Measurements from ENCODE around the gene TSSC4.

The TSSC4 gene

GRCh38 chr11:2401436-2401984 is 960 bp downstream of the TSSC4 start:
- Histone ChIP-seq H3K27ac (ENCODE audit: insufficient read depth, low read depth, low read length, poor library complexity, severe bottlenecking) (no peak overlapping the region), H3K4me3 (ENCODE audit: insufficient read depth, low read depth, low read length) (peak overlapping the region; percentile 97), H3K9me3 (ENCODE audit: control insufficient read depth, low read length) (no peaks in the 10 kb centered on the region), H3K36me3 (ENCODE audit: control insufficient read depth, insufficient read depth, low read length) (peaks cover 19% of the 10 kb centered on the region), H3K27me3 (ENCODE audit: control insufficient read depth, insufficient read depth, low read length, poor library complexity, severe bottlenecking) (no peaks in the 10 kb centered on the region), H3K4me1 (ENCODE audit: control insufficient read depth, insufficient read depth, low read length) (peaks cover 12% of the 10 kb centered on the region)
- WGBS, 2 experiments: 59 to 62% methylated on average over 12 of the region's 12 CpGs

- Histone ChIP-seq H3K9me3 (ENCODE audit: control insufficient read depth, low read length) (no peaks in the 10 kb centered on the region), H3K27ac (ENCODE audit: insufficient read depth, low read depth, low read length, poor library complexity, severe bottlenecking) (no peak overlapping the region), H3K36me3 (ENCODE audit: control insufficient read depth, insufficient read depth, low read length) (peaks cover 14% of the 10 kb centered on the region), H3K27me3 (ENCODE audit: control insufficient read depth, insufficient read depth, low read length, poor library complexity, severe bottlenecking) (no peaks in the 10 kb centered on the region), H3K4me3 (ENCODE audit: insufficient read depth, low read depth, low read length) (peak overlapping the region; percentile 97), H3K4me1 (ENCODE audit: control insufficient read depth, insufficient read depth, low read length) (peaks cover 12% of the 10 kb centered on the region)
- 97 to 98% methylated on average over 13 of the region's 13 CpGs for WGBS, 2 experiments
These were observed 1.6 kb downstream of the TSSC4 start for GRCh38 chr11:2402106-2402505.

- H3K27ac ChIP-seq (ENCODE audit: insufficient read depth, low read depth, low read length, poor library complexity, severe bottlenecking): no peak overlapping the region
- H3K9me3 ChIP-seq (ENCODE audit: control insufficient read depth, low read length): no peaks in the 10 kb centered on the region
- H3K4me3 ChIP-seq (ENCODE audit: insufficient read depth, low read depth, low read length): no peak overlapping the region
- no peaks in the 10 kb centered on the region for H3K27me3 ChIP-seq (ENCODE audit: control insufficient read depth, insufficient read depth, low read length, poor library complexity, severe bottlenecking)
- 94 to 95% methylated on average over 31 of the region's 31 CpGs for WGBS, 2 experiments
- peaks cover 12% of the 10 kb centered on the region for H3K4me1 ChIP-seq (ENCODE audit: control insufficient read depth, insufficient read depth, low read length)
- peaks cover 14% of the 10 kb centered on the region for H3K36me3 ChIP-seq (ENCODE audit: control insufficient read depth, insufficient read depth, low read length)
These were observed 2.5 kb downstream of the TSSC4 start for GRCh38 chr11:2402890-2403645.

GRCh38 chr11:2404735-2405196 is 4.2 kb downstream of the TSSC4 start:
- no peak overlapping the region for H3K27ac ChIP-seq (ENCODE audit: insufficient read depth, low read depth, low read length, poor library complexity, severe bottlenecking)
- peaks cover 14% of the 10 kb centered on the region for H3K36me3 ChIP-seq (ENCODE audit: control insufficient read depth, insufficient read depth, low read length)
- H3K4me3 ChIP-seq (ENCODE audit: insufficient read depth, low read depth, low read length): no peak overlapping the region
- WGBS, 2 experiments: 87 to 91% methylated on average over 12 of the region's 12 CpGs
- H3K27me3 ChIP-seq (ENCODE audit: control insufficient read depth, insufficient read depth, low read length, poor library complexity, severe bottlenecking): no peaks in the 10 kb centered on the region
- no peaks in the 10 kb centered on the region for H3K9me3 ChIP-seq (ENCODE audit: control insufficient read depth, low read length)
- peaks cover 7% of the 10 kb centered on the region for H3K4me1 ChIP-seq (ENCODE audit: control insufficient read depth, insufficient read depth, low read length)

- WGBS, 2 experiments: 90 to 91% methylated on average over 14 of the region's 14 CpGs
- H3K9me3 ChIP-seq (ENCODE audit: control insufficient read depth, low read length): no peaks in the 10 kb centered on the region
- no peak overlapping the region for H3K27ac ChIP-seq (ENCODE audit: insufficient read depth, low read depth, low read length, poor library complexity, severe bottlenecking)
- H3K27me3 ChIP-seq (ENCODE audit: control insufficient read depth, insufficient read depth, low read length, poor library complexity, severe bottlenecking): no peaks in the 10 kb centered on the region
- peaks cover 14% of the 10 kb centered on the region for H3K36me3 ChIP-seq (ENCODE audit: control insufficient read depth, insufficient read depth, low read length)
- peaks cover 5% of the 10 kb centered on the region for H3K4me1 ChIP-seq (ENCODE audit: control insufficient read depth, insufficient read depth, low read length)
- H3K4me3 ChIP-seq (ENCODE audit: insufficient read depth, low read depth, low read length): no peak overlapping the region
These were observed 5.9 kb downstream of the TSSC4 start for GRCh38 chr11:2406451-2406850.

GRCh38 chr11:2406878-2407410 is 6.4 kb downstream of the TSSC4 start:
- 87 to 89% methylated on average over 24 of the region's 24 CpGs for WGBS, 2 experiments
- Histone ChIP-seq H3K27ac (ENCODE audit: insufficient read depth, low read depth, low read length, poor library complexity, severe bottlenecking) (no peak overlapping the region), H3K36me3 (ENCODE audit: control insufficient read depth, insufficient read depth, low read length) (peaks cover 14% of the 10 kb centered on the region), H3K4me3 (ENCODE audit: insufficient read depth, low read depth, low read length) (no peak overlapping the region), H3K27me3 (ENCODE audit: control insufficient read depth, insufficient read depth, low read length, poor library complexity, severe bottlenecking) (no peaks in the 10 kb centered on the region), H3K4me1 (ENCODE audit: control insufficient read depth, insufficient read depth, low read length) (peaks cover under 1% of the 10 kb centered on the region), H3K9me3 (ENCODE audit: control insufficient read depth, low read length) (no peaks in the 10 kb centered on the region)

GRCh38 chr11:2408671-2409070 is 8.1 kb downstream of the TSSC4 start:
- H3K27me3 ChIP-seq (ENCODE audit: control insufficient read depth, insufficient read depth, low read length, poor library complexity, severe bottlenecking): no peaks in the 10 kb centered on the region
- H3K36me3 ChIP-seq (ENCODE audit: control insufficient read depth, insufficient read depth, low read length): peaks cover under 1% of the 10 kb centered on the region
- no peak overlapping the region for H3K4me3 ChIP-seq (ENCODE audit: insufficient read depth, low read depth, low read length)
- H3K4me1 ChIP-seq (ENCODE audit: control insufficient read depth, insufficient read depth, low read length): no peaks in the 10 kb centered on the region
- WGBS, 2 experiments: 92% methylated on average over 11 of the region's 11 CpGs
- H3K27ac ChIP-seq (ENCODE audit: insufficient read depth, low read depth, low read length, poor library complexity, severe bottlenecking): no peak overlapping the region
- no peaks in the 10 kb centered on the region for H3K9me3 ChIP-seq (ENCODE audit: control insufficient read depth, low read length)

- Histone ChIP-seq H3K9me3 (ENCODE audit: control insufficient read depth, low read length) (no peaks in the 10 kb centered on the region), H3K4me1 (ENCODE audit: control insufficient read depth, insufficient read depth, low read length) (no peaks in the 10 kb centered on the region), H3K27me3 (ENCODE audit: control insufficient read depth, insufficient read depth, low read length, poor library complexity, severe bottlenecking) (no peaks in the 10 kb centered on the region), H3K27ac (ENCODE audit: insufficient read depth, low read depth, low read length, poor library complexity, severe bottlenecking) (no peak overlapping the region), H3K4me3 (ENCODE audit: insufficient read depth, low read depth, low read length) (no peak overlapping the region), H3K36me3 (ENCODE audit: control insufficient read depth, insufficient read depth, low read length) (no peaks in the 10 kb centered on the region)
- 87 to 91% methylated on average over 16 of the region's 16 CpGs for WGBS, 2 experiments
These were observed 8.6 kb downstream of the TSSC4 start for GRCh38 chr11:2409126-2409525.

- Histone ChIP-seq H3K27ac (ENCODE audit: insufficient read depth, low read depth, low read length, poor library complexity, severe bottlenecking) (no peak overlapping the region), H3K27me3 (ENCODE audit: control insufficient read depth, insufficient read depth, low read length, poor library complexity, severe bottlenecking) (no peaks in the 10 kb centered on the region), H3K36me3 (ENCODE audit: control insufficient read depth, insufficient read depth, low read length) (no peaks in the 10 kb centered on the region), H3K4me1 (ENCODE audit: control insufficient read depth, insufficient read depth, low read length) (no peaks in the 10 kb centered on the region), H3K9me3 (ENCODE audit: control insufficient read depth, low read length) (no peaks in the 10 kb centered on the region), H3K4me3 (ENCODE audit: insufficient read depth, low read depth, low read length) (no peak overlapping the region)
- WGBS, 2 experiments: 87 to 89% methylated on average over 42 of the region's 42 CpGs
These were observed 9.3 kb downstream of the TSSC4 start for GRCh38 chr11:2409611-2410468.

GRCh38 chr11:2410616-2411015 is 10.1 kb downstream of the TSSC4 start:
- Histone ChIP-seq H3K4me3 (ENCODE audit: insufficient read depth, low read depth, low read length) (no peak overlapping the region), H3K36me3 (ENCODE audit: control insufficient read depth, insufficient read depth, low read length) (no peaks in the 10 kb centered on the region), H3K9me3 (ENCODE audit: control insufficient read depth, low read length) (no peaks in the 10 kb centered on the region), H3K4me1 (ENCODE audit: control insufficient read depth, insufficient read depth, low read length) (no peaks in the 10 kb centered on the region), H3K27ac (ENCODE audit: insufficient read depth, low read depth, low read length, poor library complexity, severe bottlenecking) (no peak overlapping the region), H3K27me3 (ENCODE audit: control insufficient read depth, insufficient read depth, low read length, poor library complexity, severe bottlenecking) (no peaks in the 10 kb centered on the region)
- WGBS, 2 experiments: 91 to 92% methylated on average over 9 of the region's 9 CpGs
